ENCODE results near the gene LIN7B. TPM values are rescaled to one million over a fixed set of nuclear protein-coding genes. Genes with fewer than 3 reads are reported as not detected.

LIN7B gene
- total and polyA plus RNA-seq, 2 of the 13 experiments (the other 11 are each of a cell fraction or from before 2014, with no cell fraction given): 5.3 to 7.6 TPM

GRCh38 chr19:49114630-49115363 lies 627 bp downstream of the LIN7B start (continued):
- TF ChIP-seq ZBTB42 (CRISPR knock-in tag; IDR thresholded peaks at IDR 0.05): no peak
- TF ChIP-seq ZNF512 (CRISPR knock-in tag; IDR thresholded peaks at IDR 0.05): no peak
- no peak for TF ChIP-seq EED (CRISPR knock-in tag; IDR thresholded peaks at IDR 0.05)
- no peak for TF ChIP-seq HOXD1 (CRISPR knock-in tag; IDR thresholded peaks at IDR 0.05)
- TF ChIP-seq SP1 (IDR thresholded peaks at IDR 0.05): no peak
- no peak for TF ChIP-seq SP1 (CRISPR knock-in tag; IDR thresholded peaks at IDR 0.05)
- TF ChIP-seq KAT2B (IDR thresholded peaks at IDR 0.05; ENCODE audit: borderline replicate concordance, low read depth, low read length): no peak
- no peak for TF ChIP-seq ZKSCAN5 (CRISPR knock-in tag; IDR thresholded peaks at IDR 0.05)
- TF ChIP-seq ZNF616 (CRISPR knock-in tag; IDR thresholded peaks at IDR 0.05; ENCODE audit: low read depth): no peak
- peak; percentile 20; the same call in 1 of the 2 replicates for TF ChIP-seq HNF1B (CRISPR knock-in tag; IDR thresholded peaks at IDR 0.05)
- no peak for TF ChIP-seq SALL2 (CRISPR knock-in tag; IDR thresholded peaks at IDR 0.05)
- no peak for TF ChIP-seq TEF (CRISPR knock-in tag; IDR thresholded peaks at IDR 0.05)
- TF ChIP-seq XBP1 (CRISPR knock-in tag; IDR thresholded peaks at IDR 0.05): no peak
- no peak for TF ChIP-seq ZNF713 (CRISPR knock-in tag; IDR thresholded peaks at IDR 0.05)
- TF ChIP-seq SNRNP70 (IDR thresholded peaks at IDR 0.05; ENCODE audit: low read depth, low read length): no peak
- no peak for TF ChIP-seq RBAK (CRISPR knock-in tag; IDR thresholded peaks at IDR 0.05)
- no peak for TF ChIP-seq NFIB (CRISPR knock-in tag; IDR thresholded peaks at IDR 0.05; ENCODE audit: borderline replicate concordance)
- no peak for TF ChIP-seq ZNF503 (CRISPR knock-in tag; IDR thresholded peaks at IDR 0.05)
- peak; percentile 46; the same call in 1 of the 2 replicates for TF ChIP-seq TGIF2 (CRISPR knock-in tag; IDR thresholded peaks at IDR 0.05)
- no peak for TF ChIP-seq ZNF101 (CRISPR knock-in tag; IDR thresholded peaks at IDR 0.05; ENCODE audit: borderline replicate concordance, low read depth)
- TF ChIP-seq IRX3 (CRISPR knock-in tag; IDR thresholded peaks at IDR 0.05; ENCODE audit: borderline replicate concordance, low read depth): no peak
- TF ChIP-seq ZNF883 (CRISPR knock-in tag; IDR thresholded peaks at IDR 0.05; ENCODE audit: not compliant biosample characterization): no peak
- TF ChIP-seq, protein P1, sequence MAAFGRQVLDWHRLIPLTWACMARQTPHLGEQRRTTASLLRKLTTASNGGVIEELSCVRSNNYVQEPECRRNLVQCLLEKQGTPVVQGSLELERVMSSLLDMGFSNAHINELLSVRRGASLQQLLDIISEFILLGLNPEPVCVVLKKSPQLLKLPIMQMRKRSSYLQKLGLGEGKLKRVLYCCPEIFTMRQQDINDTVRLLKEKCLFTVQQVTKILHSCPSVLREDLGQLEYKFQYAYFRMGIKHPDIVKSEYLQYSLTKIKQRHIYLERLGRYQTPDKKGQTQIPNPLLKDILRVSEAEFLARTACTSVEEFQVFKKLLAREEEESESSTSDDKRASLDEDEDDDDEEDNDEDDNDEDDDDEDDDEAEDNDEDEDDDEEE (CRISPR knock-in tag; IDR thresholded peaks at IDR 0.05): no peak
- no peak for TF ChIP-seq YEATS2 (CRISPR knock-in tag; IDR thresholded peaks at IDR 0.05; ENCODE audit: borderline replicate concordance)
- TF ChIP-seq ZNF136 (CRISPR knock-in tag; IDR thresholded peaks at IDR 0.05; ENCODE audit: low read depth): no peak

All from HepG2 (cell line).